ENCODE data around the gene PRKN.

- TF ChIP-seq CTCF (conservative IDR thresholded peaks at IDR 0.05; ENCODE audit: low read depth in 2 of 2) (no peak), EZH2 (IDR thresholded peaks at IDR 0.05; ENCODE audit: low read depth, unreplicated experiment) (no peak), REST (IDR thresholded peaks at IDR 0.05; ENCODE audit: unreplicated experiment) (no peak), ETS1 (IDR thresholded peaks at IDR 0.05) (no peak), POLR2AphosphoS5 (IDR thresholded peaks at IDR 0.05; ENCODE audit: low read depth) (no peak), EZH2phosphoT487 (IDR thresholded peaks at IDR 0.05; ENCODE audit: unreplicated experiment) (no peak), CREB1 (CRISPR knock-in tag; IDR thresholded peaks at IDR 0.05; ENCODE audit: low read depth) (no peak), ZNF331 (CRISPR knock-in tag; IDR thresholded peaks at IDR 0.05; ENCODE audit: low read depth) (no peak), JUNB (IDR thresholded peaks at IDR 0.05; ENCODE audit: unreplicated experiment) (no peak), NANOG (IDR thresholded peaks at IDR 0.05; ENCODE audit: borderline replicate concordance) (no peak), ZNF114 (CRISPR knock-in tag; IDR thresholded peaks at IDR 0.05) (no peak)
Observed at GRCh38 chr6:162750776-162751175, 23.2 kb upstream of the PRKN start.

Data from GM23338 (cell line).